ENCODE results near the gene RIT2.

The RIT2 gene

GRCh38 chr18:43122955-43123354, 7.5 kb upstream of the RIT2 start (continued):
- TF ChIP-seq CTCF (tag by site-specific recombination; IDR thresholded peaks at IDR 0.05) (no peak), ZNF629 (tag by site-specific recombination; IDR thresholded peaks at IDR 0.05) (no peak), ZNF140 (tag by site-specific recombination; IDR thresholded peaks at IDR 0.05) (no peak), ZNF830 (tag by site-specific recombination; IDR thresholded peaks at IDR 0.05; ENCODE audit: low read depth) (no peak)

GRCh38 chr18:43116699-43117294, 1.3 kb upstream of the RIT2 start:
- POLR2A ChIA-PET = no interaction called here
- no peak for TF ChIP-seq ZNF704 (tag by site-specific recombination; IDR thresholded peaks at IDR 0.05)
- no peak overlapping the region for H3K27ac ChIP-seq (ENCODE audit: extremely low read depth, low read depth, low read length)
- H3K4me1 ChIP-seq (ENCODE audit: control insufficient read depth, insufficient read depth, low read length) = no peaks in the 10 kb centered on the region
- no peaks in the 10 kb centered on the region for H3K9me3 ChIP-seq (ENCODE audit: control insufficient read depth, insufficient read depth, low read depth, low read length)
- H3K4me3 ChIP-seq (ENCODE audit: low read depth, low read length) = no peak overlapping the region
- CTCF ChIA-PET = interaction anchor here (0.6 to 1.0 kb wide), 2 partner anchors 477 to 1002 kb away, joined by 3 to 5 read pairs; no protein-coding TSS in a partner anchor
- H3K36me3 ChIP-seq (ENCODE audit: control insufficient read depth in 2 of 2, insufficient read depth in 1 of 2, low read length in 2 of 2) = no peaks in the 10 kb centered on the region

- CTCF ChIA-PET = interaction anchor here (0.7 kb wide), 1 partner anchor 277 kb away, joined by 4 read pairs; no protein-coding TSS in a partner anchor
- Histone ChIP-seq H3K36me3 (ENCODE audit: control insufficient read depth in 2 of 2, insufficient read depth in 1 of 2, low read length in 2 of 2) (no peaks in the 10 kb centered on the region), H3K4me1 (ENCODE audit: control insufficient read depth, insufficient read depth, low read length) (0 out of 2 replicates have a peak, but pooled peaks cover 6% of the 10 kb centered on the region), H3K27ac (ENCODE audit: extremely low read depth, low read depth, low read length) (no peak overlapping the region), H3K9me3 (ENCODE audit: control insufficient read depth, insufficient read depth, low read depth, low read length) (no peaks in the 10 kb centered on the region), H3K4me3 (ENCODE audit: low read depth, low read length) (no peak overlapping the region)
- POLR2A ChIA-PET = no interaction called here
- TF ChIP-seq ZNF521 (tag by site-specific recombination; IDR thresholded peaks at IDR 0.05) (no peak), KLF17 (tag by site-specific recombination; IDR thresholded peaks at IDR 0.05) (no peak), ZNF776 (tag by site-specific recombination; IDR thresholded peaks at IDR 0.05; ENCODE audit: borderline replicate concordance) (no peak), PATZ1 (tag by site-specific recombination; IDR thresholded peaks at IDR 0.05) (no peak), ZNF404 (tag by site-specific recombination; IDR thresholded peaks at IDR 0.05) (no peak), ZBTB11 (tag by site-specific recombination; conservative IDR thresholded peaks at IDR 0.05; ENCODE audit: low read depth) (no peak), SALL2 (tag by site-specific recombination; IDR thresholded peaks at IDR 0.05; ENCODE audit: borderline replicate concordance) (no peak), SCRT2 (tag by site-specific recombination; IDR thresholded peaks at IDR 0.05) (no peak), ZNF214 (tag by site-specific recombination; IDR thresholded peaks at IDR 0.05; ENCODE audit: borderline replicate concordance) (no peak), ZNF211 (tag by site-specific recombination; IDR thresholded peaks at IDR 0.05; ENCODE audit: low read depth) (no peak), ZNF629 (tag by site-specific recombination; IDR thresholded peaks at IDR 0.05) (no peak), ZNF660 (tag by site-specific recombination; IDR thresholded peaks at IDR 0.05) (no peak), ZNF621 (tag by site-specific recombination; IDR thresholded peaks at IDR 0.05) (no peak), ZNF146 (tag by site-specific recombination; IDR thresholded peaks at IDR 0.05) (no peak), ZNF133 (tag by site-specific recombination; IDR thresholded peaks at IDR 0.05) (no peak)
Observed at GRCh38 chr18:43113220-43113895, 2.1 kb downstream of the RIT2 start.
